SK-N-SH (cell line): ENCODE data around the gene PRPF6.

ENCODE experiments used
- CHD2 ChIP-seq: fragments of 150-350 bp; IDR thresholded peaks from 2 replicates; pipeline ENCODE4 v1.6.1; 2018; ENCODE audit warnings: low read length; ENCODE audit not compliant: partially characterized antibody
- JUND ChIP-seq: IDR thresholded peaks from 2 replicates; pipeline ENCODE4 v1.4.0; 2012
- SIN3A ChIP-seq: IDR thresholded peaks from 2 replicates; pipeline ENCODE4 v1.6.1; 2012; ENCODE audit warnings: low read depth, mild to moderate bottlenecking, low read length, moderate library complexity, borderline replicate concordance
- TF ChIP-seq, protein P1 (sequence below): fragments of 200-600 bp; sonication (generic); IDR thresholded peaks from 2 replicates; pipeline ENCODE4 v1.6.1; 2017; ENCODE audit warnings: antibody characterized with exemption, mild to moderate bottlenecking, moderate library complexity
- TF ChIP-seq, protein P2 (sequence below): IDR thresholded peaks from 2 replicates; pipeline ENCODE4 v1.6.1; 2012; ENCODE audit warnings: mild to moderate bottlenecking, low read depth, low read length, moderate library complexity

DNA sequence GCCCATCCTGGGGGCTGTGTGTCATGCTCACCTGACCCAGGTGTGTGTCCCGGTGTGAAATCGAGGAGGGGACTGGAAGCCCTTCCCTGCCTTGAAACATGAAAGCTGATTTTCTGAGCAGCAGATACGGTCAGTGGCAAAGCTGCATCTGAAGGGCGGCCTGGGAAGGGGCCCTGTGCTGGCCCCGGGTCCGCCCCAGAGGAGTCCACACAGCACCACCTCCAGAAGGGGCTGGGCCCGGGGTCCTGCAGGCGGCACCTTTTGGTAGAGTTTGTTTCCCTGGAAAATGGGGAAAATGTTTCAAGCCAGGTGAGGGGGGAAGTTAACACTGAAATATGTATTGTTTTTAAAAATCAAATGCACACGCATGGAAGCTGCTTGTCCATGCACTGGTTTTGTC, 45.5 kb upstream of the PRPF6 start:
- TF ChIP-seq, protein P1, sequence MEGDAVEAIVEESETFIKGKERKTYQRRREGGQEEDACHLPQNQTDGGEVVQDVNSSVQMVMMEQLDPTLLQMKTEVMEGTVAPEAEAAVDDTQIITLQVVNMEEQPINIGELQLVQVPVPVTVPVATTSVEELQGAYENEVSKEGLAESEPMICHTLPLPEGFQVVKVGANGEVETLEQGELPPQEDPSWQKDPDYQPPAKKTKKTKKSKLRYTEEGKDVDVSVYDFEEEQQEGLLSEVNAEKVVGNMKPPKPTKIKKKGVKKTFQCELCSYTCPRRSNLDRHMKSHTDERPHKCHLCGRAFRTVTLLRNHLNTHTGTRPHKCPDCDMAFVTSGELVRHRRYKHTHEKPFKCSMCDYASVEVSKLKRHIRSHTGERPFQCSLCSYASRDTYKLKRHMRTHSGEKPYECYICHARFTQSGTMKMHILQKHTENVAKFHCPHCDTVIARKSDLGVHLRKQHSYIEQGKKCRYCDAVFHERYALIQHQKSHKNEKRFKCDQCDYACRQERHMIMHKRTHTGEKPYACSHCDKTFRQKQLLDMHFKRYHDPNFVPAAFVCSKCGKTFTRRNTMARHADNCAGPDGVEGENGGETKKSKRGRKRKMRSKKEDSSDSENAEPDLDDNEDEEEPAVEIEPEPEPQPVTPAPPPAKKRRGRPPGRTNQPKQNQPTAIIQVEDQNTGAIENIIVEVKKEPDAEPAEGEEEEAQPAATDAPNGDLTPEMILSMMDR: no peak
- TF ChIP-seq, protein P2, sequence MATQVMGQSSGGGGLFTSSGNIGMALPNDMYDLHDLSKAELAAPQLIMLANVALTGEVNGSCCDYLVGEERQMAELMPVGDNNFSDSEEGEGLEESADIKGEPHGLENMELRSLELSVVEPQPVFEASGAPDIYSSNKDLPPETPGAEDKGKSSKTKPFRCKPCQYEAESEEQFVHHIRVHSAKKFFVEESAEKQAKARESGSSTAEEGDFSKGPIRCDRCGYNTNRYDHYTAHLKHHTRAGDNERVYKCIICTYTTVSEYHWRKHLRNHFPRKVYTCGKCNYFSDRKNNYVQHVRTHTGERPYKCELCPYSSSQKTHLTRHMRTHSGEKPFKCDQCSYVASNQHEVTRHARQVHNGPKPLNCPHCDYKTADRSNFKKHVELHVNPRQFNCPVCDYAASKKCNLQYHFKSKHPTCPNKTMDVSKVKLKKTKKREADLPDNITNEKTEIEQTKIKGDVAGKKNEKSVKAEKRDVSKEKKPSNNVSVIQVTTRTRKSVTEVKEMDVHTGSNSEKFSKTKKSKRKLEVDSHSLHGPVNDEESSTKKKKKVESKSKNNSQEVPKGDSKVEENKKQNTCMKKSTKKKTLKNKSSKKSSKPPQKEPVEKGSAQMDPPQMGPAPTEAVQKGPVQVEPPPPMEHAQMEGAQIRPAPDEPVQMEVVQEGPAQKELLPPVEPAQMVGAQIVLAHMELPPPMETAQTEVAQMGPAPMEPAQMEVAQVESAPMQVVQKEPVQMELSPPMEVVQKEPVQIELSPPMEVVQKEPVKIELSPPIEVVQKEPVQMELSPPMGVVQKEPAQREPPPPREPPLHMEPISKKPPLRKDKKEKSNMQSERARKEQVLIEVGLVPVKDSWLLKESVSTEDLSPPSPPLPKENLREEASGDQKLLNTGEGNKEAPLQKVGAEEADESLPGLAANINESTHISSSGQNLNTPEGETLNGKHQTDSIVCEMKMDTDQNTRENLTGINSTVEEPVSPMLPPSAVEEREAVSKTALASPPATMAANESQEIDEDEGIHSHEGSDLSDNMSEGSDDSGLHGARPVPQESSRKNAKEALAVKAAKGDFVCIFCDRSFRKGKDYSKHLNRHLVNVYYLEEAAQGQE: no peak
- TF ChIP-seq SIN3A (no peak), CHD2 (no peak), JUND (no peak)
